HEK293 (cell line): ENCODE measurements around the gene ZKSCAN5.

Experiments used
- GLI4 ChIP-seq: fragments of 450-650 bp; formaldehyde crosslinking; IDR thresholded peaks from 2 replicates; pipeline ENCODE4 v1.5.1; 2016; ENCODE audit warnings: missing biosample characterization, missing genetic modification characterization
- IKZF3 ChIP-seq: fragments of 450-650 bp; IDR thresholded peaks from 2 replicates; pipeline ENCODE4 v1.5.0; 2018; ENCODE audit warnings: missing biosample characterization, mild to moderate bottlenecking, missing genetic modification characterization, moderate library complexity
- KLF17 ChIP-seq: fragments of 450-650 bp; formaldehyde crosslinking; IDR thresholded peaks from 2 replicates; pipeline ENCODE4 v1.5.1; 2016; ENCODE audit warnings: missing biosample characterization, missing genetic modification characterization
- KLF8 ChIP-seq: fragments of 450-650 bp; formaldehyde crosslinking; IDR thresholded peaks from 2 replicates; pipeline ENCODE4 v1.5.1; 2016; ENCODE audit warnings: missing biosample characterization, missing genetic modification characterization
- REPIN1 ChIP-seq: fragments of 450-650 bp; formaldehyde crosslinking; IDR thresholded peaks from 2 replicates; pipeline ENCODE4 v1.5.1; 2017; ENCODE audit warnings: missing biosample characterization, missing genetic modification characterization, low read depth
- TCF7L2 ChIP-seq: IDR thresholded peaks from 2 replicates; pipeline ENCODE4 v1.6.1; 2011; ENCODE audit warnings: low read depth, mild to moderate bottlenecking, inconsistent platforms, low read length, moderate library complexity, borderline replicate concordance
- ZBTB11 ChIP-seq: fragments of 450-650 bp; formaldehyde crosslinking; conservative IDR thresholded peaks from 2 replicates; pipeline ENCODE4 v1.5.1; 2016; ENCODE audit warnings: low read depth, missing biosample characterization, missing genetic modification characterization
- ZBTB21 ChIP-seq: fragments of 450-650 bp; formaldehyde crosslinking; IDR thresholded peaks from 2 replicates; pipeline ENCODE4 v1.5.1; 2017; ENCODE audit warnings: missing biosample characterization, missing genetic modification characterization
- ZEB2 ChIP-seq: fragments of 450-650 bp; formaldehyde crosslinking; IDR thresholded peaks from 2 replicates; pipeline ENCODE4 v1.5.1; 2016; ENCODE audit warnings: missing biosample characterization, missing genetic modification characterization
- ZFHX2 ChIP-seq: fragments of 450-650 bp; formaldehyde crosslinking; conservative IDR thresholded peaks from 2 replicates; pipeline ENCODE4 v1.5.1; 2016; ENCODE audit warnings: missing biosample characterization, missing genetic modification characterization
- ZNF121 ChIP-seq: fragments of 450-650 bp; formaldehyde crosslinking; IDR thresholded peaks from 2 replicates; pipeline ENCODE4 v1.5.1; 2016; ENCODE audit warnings: missing biosample characterization, missing genetic modification characterization
- ZNF140 ChIP-seq: fragments of 450-650 bp; formaldehyde crosslinking; IDR thresholded peaks from 2 replicates; pipeline ENCODE4 v1.5.1; 2016; ENCODE audit warnings: missing biosample characterization, missing genetic modification characterization
- ZNF146 ChIP-seq: fragments of 450-650 bp; formaldehyde crosslinking; IDR thresholded peaks from 2 replicates; pipeline ENCODE4 v1.5.1; 2016; ENCODE audit warnings: missing biosample characterization, missing genetic modification characterization
- ZNF16 ChIP-seq: fragments of 450-650 bp; formaldehyde crosslinking; IDR thresholded peaks from 2 replicates; pipeline ENCODE4 v1.5.1; 2016; ENCODE audit warnings: low read depth, missing biosample characterization, missing genetic modification characterization
- ZNF23 ChIP-seq: fragments of 450-650 bp; formaldehyde crosslinking; IDR thresholded peaks from 2 replicates; pipeline ENCODE4 v1.5.1; 2016; ENCODE audit warnings: missing biosample characterization, missing genetic modification characterization, borderline replicate concordance
- ZNF24 ChIP-seq: fragments of 450-650 bp; formaldehyde crosslinking; IDR thresholded peaks from 2 replicates; pipeline ENCODE4 v1.5.1; 2016; ENCODE audit warnings: missing biosample characterization, missing genetic modification characterization
- ZNF302 ChIP-seq: fragments of 450-650 bp; formaldehyde crosslinking; IDR thresholded peaks from 2 replicates; pipeline ENCODE4 v1.5.1; 2016; ENCODE audit warnings: missing biosample characterization, missing genetic modification characterization, low read depth
- ZNF473 ChIP-seq: fragments of 450-650 bp; formaldehyde crosslinking; IDR thresholded peaks from 2 replicates; pipeline ENCODE4 v1.5.1; 2017; ENCODE audit warnings: missing biosample characterization, missing genetic modification characterization
- ZNF558 ChIP-seq: fragments of 450-650 bp; formaldehyde crosslinking; IDR thresholded peaks from 2 replicates; pipeline ENCODE4 v1.5.1; 2016; ENCODE audit warnings: missing biosample characterization, missing genetic modification characterization
- ZNF560 ChIP-seq: fragments of 450-650 bp; formaldehyde crosslinking; IDR thresholded peaks from 2 replicates; pipeline ENCODE4 v1.5.1; 2017; ENCODE audit warnings: missing biosample characterization, missing genetic modification characterization, borderline replicate concordance
- ZNF585B ChIP-seq: fragments of 450-650 bp; formaldehyde crosslinking; IDR thresholded peaks from 2 replicates; pipeline ENCODE4 v1.5.1; 2016; ENCODE audit warnings: missing biosample characterization, missing genetic modification characterization
- ZNF621 ChIP-seq: fragments of 450-650 bp; formaldehyde crosslinking; IDR thresholded peaks from 2 replicates; pipeline ENCODE4 v1.5.1; 2017; ENCODE audit warnings: missing biosample characterization, missing genetic modification characterization
- ZNF626 ChIP-seq: fragments of 450-650 bp; sonication (Bioruptor Pico); formaldehyde crosslinking; IDR thresholded peaks from 2 replicates; pipeline ENCODE4 v1.5.1; 2018; ENCODE audit warnings: missing biosample characterization, missing genetic modification characterization, inconsistent platforms
- ZNF629 ChIP-seq: fragments of 450-650 bp; formaldehyde crosslinking; IDR thresholded peaks from 2 replicates; pipeline ENCODE4 v1.5.1; 2017; ENCODE audit warnings: missing biosample characterization, missing genetic modification characterization
- ZNF658 ChIP-seq: fragments of 450-650 bp; formaldehyde crosslinking; IDR thresholded peaks from 2 replicates; pipeline ENCODE4; 2016; ENCODE audit warnings: missing biosample characterization, missing genetic modification characterization
- ZNF785 ChIP-seq: fragments of 450-650 bp; formaldehyde crosslinking; IDR thresholded peaks from 2 replicates; pipeline ENCODE4 v1.5.1; 2016; ENCODE audit warnings: missing biosample characterization, missing genetic modification characterization
- ZNF837 ChIP-seq: fragments of 450-650 bp; formaldehyde crosslinking; IDR thresholded peaks from 2 replicates; pipeline ENCODE4 v1.5.1; 2016; ENCODE audit warnings: missing biosample characterization, missing genetic modification characterization
- ZSCAN16 ChIP-seq: fragments of 450-650 bp; formaldehyde crosslinking; IDR thresholded peaks from 2 replicates; pipeline ENCODE4 v1.5.1; 2016; ENCODE audit warnings: missing biosample characterization, missing genetic modification characterization
- TF ChIP-seq, protein P1 (sequence below): fragments of 450-650 bp; formaldehyde crosslinking; IDR thresholded peaks from 2 replicates; pipeline ENCODE4 v1.5.1; 2017; ENCODE audit warnings: missing biosample characterization, missing genetic modification characterization
- TF ChIP-seq, protein P2 (sequence below): fragments of 450-650 bp; formaldehyde crosslinking; IDR thresholded peaks from 2 replicates; pipeline ENCODE4 v1.5.1; 2016; ENCODE audit warnings: missing biosample characterization, missing genetic modification characterization, low read depth
- TF ChIP-seq, protein P3 (sequence below): fragments of 450-650 bp; formaldehyde crosslinking; IDR thresholded peaks from 2 replicates; pipeline ENCODE4 v1.5.1; 2016; ENCODE audit warnings: missing biosample characterization, missing genetic modification characterization, borderline replicate concordance

ZKSCAN5 gene

DNA sequence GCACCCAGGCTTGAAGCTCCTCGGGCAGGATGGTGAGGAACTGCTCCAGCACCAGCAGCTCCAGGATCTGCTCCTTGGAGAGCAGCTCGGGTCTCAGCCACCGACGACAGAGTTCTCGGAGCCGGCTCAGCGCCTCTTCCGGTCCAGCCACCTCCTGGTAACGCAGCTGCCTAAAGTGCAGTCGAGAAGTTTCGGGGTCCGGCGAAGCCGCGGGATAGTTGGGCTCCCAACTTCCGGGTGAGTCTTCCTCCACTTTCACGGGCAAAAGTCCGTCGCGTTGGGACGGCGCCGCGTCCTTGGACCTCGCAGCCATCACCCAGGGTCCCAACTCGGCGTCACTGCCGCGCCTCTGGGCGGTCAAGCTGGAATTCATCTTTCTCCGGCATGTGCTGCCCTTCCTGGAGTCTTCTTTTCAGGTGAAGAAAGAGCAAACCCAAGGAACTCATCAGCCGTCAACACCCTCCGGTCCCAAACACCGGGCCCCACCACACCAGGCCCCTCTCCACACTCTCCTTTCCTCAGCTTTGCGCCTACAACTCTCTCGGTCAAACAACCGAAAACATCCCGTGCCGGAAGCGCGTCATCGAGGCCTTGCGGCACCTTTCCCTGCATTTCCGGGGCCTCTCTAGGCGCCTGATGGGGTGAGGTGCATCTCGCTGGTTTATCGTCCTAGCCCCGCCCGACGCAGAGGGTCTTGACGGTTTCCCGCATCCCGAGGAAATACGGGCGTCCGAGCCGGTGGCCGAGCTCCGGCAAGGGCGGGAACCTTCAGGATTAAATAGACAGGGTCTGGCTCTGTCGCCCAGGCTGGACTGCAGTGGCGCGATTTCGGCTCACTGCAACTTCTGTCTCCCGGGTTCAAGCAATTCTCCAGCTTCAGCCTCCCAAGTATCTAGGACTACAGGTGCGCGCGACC, 4.5 kb upstream of the ZKSCAN5 start, which contains the start of gene ZNF394 (continued):
- TF ChIP-seq, protein P1, sequence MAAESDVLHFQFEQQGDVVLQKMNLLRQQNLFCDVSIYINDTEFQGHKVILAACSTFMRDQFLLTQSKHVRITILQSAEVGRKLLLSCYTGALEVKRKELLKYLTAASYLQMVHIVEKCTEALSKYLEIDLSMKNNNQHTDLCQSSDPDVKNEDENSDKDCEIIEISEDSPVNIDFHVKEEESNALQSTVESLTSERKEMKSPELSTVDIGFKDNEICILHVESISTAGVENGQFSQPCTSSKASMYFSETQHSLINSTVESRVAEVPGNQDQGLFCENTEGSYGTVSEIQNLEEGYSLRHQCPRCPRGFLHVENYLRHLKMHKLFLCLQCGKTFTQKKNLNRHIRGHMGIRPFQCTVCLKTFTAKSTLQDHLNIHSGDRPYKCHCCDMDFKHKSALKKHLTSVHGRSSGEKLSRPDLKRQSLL (tag by site-specific recombination) = peak; percentile 98
- no peak for TF ChIP-seq ZNF560 (tag by site-specific recombination)
- no peak for TF ChIP-seq ZNF785
- TF ChIP-seq ZNF558 (tag by site-specific recombination) = peak; percentile 33; the same call in 1 of the 2 replicates
- TF ChIP-seq ZNF629 (tag by site-specific recombination) = peak; percentile 100
- no peak for TF ChIP-seq TCF7L2
- no peak for TF ChIP-seq ZNF621 (tag by site-specific recombination)
- no peak for TF ChIP-seq ZNF146
- TF ChIP-seq ZNF16 (tag by site-specific recombination) = no peak
- no peak; the same call in none of the 2 replicates for TF ChIP-seq KLF8 (tag by site-specific recombination)
- TF ChIP-seq ZNF24 (tag by site-specific recombination) = 0 out of 2 replicates have a peak, but pooled peaks have one; percentile 64
- TF ChIP-seq ZNF23 (tag by site-specific recombination) = no peak
- no peak for TF ChIP-seq ZNF473 (tag by site-specific recombination)
- TF ChIP-seq ZNF121 (tag by site-specific recombination) = no peak
- no peak for TF ChIP-seq ZNF140
- no peak for TF ChIP-seq ZNF585B (tag by site-specific recombination)
- TF ChIP-seq GLI4 (tag by site-specific recombination) = no peak
- no peak for TF ChIP-seq ZSCAN16
- TF ChIP-seq ZFHX2 (tag by site-specific recombination) = no peak
- no peak for TF ChIP-seq ZNF837 (tag by site-specific recombination)
- TF ChIP-seq ZBTB21 = peak; percentile 99
- peak; percentile 61; the same call in 1 of the 2 replicates for TF ChIP-seq IKZF3 (tag by site-specific recombination)
- no peak for TF ChIP-seq ZNF658 (tag by site-specific recombination)
- TF ChIP-seq ZNF302 = no peak
- no peak for TF ChIP-seq REPIN1 (tag by site-specific recombination)
- no peak for TF ChIP-seq ZNF626 (tag by site-specific recombination)
- TF ChIP-seq, protein P2, sequence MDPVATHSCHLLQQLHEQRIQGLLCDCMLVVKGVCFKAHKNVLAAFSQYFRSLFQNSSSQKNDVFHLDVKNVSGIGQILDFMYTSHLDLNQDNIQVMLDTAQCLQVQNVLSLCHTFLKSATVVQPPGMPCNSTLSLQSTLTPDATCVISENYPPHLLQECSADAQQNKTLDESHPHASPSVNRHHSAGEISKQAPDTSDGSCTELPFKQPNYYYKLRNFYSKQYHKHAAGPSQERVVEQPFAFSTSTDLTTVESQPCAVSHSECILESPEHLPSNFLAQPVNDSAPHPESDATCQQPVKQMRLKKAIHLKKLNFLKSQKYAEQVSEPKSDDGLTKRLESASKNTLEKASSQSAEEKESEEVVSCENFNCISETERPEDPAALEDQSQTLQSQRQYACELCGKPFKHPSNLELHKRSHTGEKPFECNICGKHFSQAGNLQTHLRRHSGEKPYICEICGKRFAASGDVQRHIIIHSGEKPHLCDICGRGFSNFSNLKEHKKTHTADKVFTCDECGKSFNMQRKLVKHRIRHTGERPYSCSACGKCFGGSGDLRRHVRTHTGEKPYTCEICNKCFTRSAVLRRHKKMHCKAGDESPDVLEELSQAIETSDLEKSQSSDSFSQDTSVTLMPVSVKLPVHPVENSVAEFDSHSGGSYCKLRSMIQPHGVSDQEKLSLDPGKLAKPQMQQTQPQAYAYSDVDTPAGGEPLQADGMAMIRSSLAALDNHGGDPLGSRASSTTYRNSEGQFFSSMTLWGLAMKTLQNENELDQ (tag by site-specific recombination) = no peak
- TF ChIP-seq KLF17 (tag by site-specific recombination) = peak; percentile 71
- TF ChIP-seq ZEB2 (tag by site-specific recombination) = peak; percentile 98
- TF ChIP-seq ZBTB11 = peak; percentile 96
- TF ChIP-seq, protein P3, sequence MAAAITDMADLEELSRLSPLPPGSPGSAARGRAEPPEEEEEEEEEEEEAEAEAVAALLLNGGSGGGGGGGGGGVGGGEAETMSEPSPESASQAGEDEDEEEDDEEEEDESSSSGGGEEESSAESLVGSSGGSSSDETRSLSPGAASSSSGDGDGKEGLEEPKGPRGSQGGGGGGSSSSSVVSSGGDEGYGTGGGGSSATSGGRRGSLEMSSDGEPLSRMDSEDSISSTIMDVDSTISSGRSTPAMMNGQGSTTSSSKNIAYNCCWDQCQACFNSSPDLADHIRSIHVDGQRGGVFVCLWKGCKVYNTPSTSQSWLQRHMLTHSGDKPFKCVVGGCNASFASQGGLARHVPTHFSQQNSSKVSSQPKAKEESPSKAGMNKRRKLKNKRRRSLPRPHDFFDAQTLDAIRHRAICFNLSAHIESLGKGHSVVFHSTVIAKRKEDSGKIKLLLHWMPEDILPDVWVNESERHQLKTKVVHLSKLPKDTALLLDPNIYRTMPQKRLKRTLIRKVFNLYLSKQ (tag by site-specific recombination) = no peak
